NCI-H1436 treated with DMSO at 0.1 percent for 48 hours (cell line): ENCODE measurements around the gene TMEM139.
A peak's percentile ranks its signal among the peaks of the same experiment; 100 is the strongest.
"Not testable (repeated sequence)": the region's sequence is repeated elsewhere in the genome, so short reads cannot be mapped to it uniquely, and the experiment has no call there.

Experiments
- DNase-seq: peaks from one replicate; lab custom pipeline; 2025; lab: John Stamatoyannopoulos, UW

TMEM139 gene

DNA sequence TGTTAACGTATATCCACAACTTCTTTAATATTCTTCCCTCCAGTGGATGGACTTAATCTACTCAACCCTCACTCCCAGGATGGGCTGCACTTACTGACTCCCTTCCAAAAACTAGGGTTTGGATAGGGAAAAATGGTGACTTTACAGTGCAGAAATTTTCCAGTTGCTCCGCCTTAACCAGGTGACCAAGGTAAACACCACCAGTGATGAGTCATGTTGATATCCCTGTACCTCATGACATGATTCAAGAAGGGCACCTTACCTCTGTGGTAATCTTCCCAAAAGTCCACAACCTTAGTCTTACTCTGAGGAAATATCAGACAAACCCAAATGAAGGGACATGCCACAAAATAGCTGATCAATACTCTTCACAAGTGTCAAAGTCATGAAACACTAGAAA, 25.0 kb upstream of the TMEM139 start:
- DNase-seq, result no peak

DNA sequence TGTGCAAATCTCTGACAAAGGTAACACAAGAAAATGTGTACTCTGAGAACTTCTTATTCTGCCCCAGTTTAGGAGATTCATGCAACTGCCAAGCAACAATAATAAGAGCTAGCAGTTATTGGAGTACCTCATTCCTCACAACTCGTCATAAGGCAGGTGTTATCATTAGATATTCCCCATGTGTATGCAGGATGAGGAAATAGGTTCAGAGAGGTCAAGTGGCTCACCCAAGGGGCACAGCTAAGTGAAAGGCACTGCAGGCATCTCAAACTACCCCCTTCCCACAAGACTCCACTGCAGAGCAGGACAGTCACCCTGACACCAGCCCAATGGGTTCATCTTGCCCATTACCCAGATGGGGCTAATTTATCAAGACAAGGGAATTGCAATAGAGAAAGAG, 22.9 kb upstream of the TMEM139 start:
- no peak for DNase-seq

DNA sequence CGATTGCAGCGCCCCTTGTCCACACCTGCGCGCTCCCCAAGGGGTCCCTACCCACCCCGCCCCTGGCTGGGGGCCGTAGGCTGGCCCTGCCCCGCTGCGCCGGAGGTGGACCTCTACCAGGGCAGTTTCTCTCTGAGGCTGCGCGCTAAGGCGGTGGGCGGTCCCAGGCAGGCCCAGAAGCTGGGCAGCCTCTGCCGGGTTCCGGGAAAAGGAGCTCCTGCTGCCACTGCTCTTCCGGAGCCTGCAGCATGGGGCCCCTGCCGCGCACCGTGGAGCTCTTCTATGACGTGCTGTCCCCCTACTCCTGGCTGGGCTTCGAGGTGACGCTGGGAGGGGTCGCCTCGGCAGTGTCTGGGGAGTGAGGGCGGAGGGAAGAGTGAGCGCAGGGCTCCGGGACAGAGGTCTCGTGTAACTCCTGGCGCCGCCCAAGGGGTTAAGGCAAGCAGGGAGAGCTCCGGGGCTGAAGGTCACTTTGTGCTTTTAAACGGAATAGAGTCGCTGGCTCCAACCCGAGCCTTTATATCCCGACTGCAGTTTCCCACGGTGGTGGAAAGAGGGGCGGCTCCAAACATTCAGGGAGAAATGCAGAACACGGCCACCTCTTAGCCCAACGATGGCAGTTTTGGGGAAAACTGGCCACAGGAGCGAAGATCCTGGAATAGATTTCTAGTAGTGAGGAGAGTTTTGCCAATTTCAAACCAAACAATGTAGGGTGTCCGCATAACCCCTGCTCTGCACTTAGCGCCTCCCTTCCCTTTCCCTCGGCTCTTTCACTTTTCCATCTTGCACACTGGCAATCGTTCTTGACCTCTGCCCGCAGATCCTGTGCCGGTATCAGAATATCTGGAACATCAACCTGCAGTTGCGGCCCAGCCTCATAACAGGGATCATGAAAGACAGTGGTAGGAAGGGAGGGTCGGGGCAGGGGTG, 21.2 kb upstream of the TMEM139 start, which contains the start of gene GSTK1:
GSTK1 (plus strand) TSS at position 176 of the 930 bp plus-strand sequence; CDS start at position 249, 73 bp downstream.
- peak; percentile 20 for DNase-seq

DNA sequence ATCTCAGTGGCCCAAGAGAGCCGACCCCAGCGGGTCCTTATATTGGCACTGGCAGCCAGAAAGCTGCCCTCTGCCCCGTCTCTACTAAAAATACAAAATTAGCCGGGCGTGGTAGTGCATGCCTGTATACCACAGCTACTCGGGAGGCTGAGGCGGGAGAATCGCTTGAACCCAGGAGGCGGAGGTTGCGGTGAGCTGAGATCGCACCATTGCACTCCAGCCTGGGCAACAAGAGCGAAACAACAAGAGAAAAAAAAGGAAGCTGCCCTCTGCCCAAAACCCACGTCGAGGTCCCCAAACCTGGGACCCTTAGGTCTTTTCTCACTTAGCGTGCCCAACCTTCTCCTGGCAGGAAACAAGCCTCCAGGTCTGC, 20.6 kb upstream of the TMEM139 start:
- not testable (repeated sequence) for DNase-seq

DNA sequence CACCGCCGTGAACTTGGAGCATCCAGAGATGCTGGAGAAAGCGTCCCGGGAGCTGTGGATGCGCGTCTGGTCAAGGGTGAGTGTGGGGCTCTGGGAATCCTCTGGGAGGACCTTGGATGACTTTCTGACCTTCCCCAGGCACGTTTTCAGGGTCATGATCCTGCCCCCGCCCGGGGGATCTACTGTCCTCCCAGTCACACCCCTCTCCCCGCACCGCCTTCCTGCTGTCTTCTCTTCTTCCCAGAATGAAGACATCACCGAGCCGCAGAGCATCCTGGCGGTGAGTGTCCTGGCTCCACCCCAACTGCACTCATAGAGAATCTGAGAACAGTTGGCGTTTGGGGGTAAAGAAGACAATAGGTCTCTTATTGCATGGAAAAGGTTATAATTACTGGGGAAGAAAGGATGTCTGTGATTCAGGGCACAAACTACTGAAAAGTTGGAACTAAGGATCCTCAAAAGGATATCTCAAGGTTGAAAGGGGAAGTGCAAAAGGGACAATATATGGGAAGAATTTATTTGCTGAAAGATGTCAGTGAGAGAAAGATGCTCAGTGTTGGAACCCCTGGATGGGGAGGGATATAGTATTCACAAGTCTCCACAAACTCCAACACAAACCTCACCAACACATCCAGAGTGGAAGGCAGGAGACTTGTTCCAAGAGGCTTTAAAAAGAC, 19.6 kb upstream of the TMEM139 start:
- DNase-seq, result no peak

DNA sequence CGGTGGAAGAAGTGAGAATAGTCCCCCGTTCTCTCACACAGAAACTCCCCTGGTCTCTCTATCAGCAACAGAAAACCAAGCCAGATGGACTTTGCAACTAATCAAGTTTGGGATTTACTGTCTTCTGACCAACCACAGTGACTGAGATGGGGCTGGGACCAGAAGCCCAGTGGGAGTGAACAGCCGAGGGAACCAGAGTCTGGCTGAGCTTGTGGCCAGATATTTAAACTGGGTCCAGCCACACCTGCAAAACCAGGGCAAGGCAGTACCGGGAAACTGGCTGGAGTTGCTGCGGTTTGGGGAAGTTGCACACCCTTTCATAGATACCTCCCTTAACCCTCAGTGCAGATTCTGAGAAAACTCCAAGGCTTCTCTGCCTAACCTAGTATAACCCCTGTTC, 15.5 kb upstream of the TMEM139 start:
- no peak for DNase-seq

DNA sequence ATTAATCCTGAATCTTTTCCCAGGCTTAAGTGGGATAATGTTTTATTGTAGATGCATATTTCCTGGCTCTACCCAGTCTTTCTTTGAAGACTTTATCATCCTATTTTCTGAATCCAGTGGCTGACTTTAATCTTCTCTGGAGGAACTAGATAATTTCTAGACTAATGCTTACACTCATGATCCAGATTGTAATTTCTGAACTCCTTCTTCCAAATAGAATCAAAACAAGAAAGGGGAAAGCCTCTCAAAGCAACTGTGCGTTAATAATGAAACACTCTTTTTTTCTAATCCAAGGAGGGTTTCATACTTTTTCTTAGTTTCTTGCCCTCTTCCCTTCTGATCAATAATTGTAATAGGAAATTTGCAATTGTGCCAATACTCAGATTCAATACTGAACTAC, 13.5 kb upstream of the TMEM139 start:
- DNase-seq, result no peak

DNA sequence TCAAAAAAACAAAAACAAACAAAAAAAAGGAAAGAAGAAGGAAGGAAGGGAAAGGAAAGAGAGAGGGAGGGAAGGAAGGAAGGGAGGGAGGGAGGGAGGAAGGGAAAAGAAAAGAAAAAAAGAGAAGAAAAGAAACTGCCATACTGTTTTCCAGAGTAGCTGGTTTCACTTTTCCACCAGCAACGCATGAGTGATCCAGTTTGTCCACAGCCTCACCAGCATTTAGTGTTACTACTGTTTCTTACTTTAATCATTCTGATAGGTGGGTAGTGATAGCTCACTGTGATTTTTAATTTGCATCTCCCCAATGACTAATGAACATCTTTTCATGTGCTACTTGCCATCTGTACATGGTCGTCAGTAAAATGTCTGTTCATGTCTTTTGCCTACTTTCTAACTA, 11.9 kb upstream of the TMEM139 start:
- no peak for DNase-seq

DNA sequence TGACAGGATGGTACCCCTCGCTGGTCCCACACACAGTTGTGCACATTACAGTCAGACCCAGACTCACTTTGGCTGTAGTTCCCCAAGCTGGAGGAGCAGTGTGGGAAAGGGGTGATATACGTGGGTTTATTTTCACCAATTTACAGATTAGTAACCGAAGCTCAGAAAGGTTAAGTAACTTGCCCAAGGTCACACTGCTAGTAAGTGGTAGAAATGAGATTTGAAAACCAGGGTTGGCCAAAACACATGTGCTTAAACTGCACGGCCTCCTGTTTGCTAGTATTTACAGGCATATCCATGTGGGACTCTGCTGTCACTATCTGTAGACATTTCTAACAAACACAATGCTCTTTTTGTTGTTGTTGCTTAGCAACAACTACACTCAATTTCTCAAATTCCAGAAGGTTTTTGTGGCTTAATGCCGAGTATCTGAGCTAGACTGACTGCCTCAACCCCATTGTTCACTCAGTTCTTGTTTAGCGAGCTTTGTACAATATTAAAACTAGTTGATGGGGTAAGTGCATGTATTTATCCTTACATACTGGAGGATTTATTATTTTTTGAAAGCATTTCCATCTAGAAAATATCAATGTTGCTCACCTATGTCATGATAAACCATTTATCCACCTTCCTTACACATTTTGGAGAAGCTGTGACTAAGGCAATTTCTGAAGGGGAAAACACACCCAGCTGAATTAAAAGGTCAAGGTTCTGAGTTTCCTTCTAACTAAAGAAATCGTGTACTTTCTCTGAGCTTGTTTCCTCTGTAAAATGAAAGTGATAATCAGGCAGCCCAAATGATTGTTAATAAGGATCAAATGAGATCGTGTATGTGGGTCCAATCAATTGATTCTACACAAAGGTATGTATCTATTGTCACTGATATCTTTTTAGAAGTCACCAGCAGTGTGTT, 5.3 kb upstream of the TMEM139 start:
- no peak for DNase-seq

DNA sequence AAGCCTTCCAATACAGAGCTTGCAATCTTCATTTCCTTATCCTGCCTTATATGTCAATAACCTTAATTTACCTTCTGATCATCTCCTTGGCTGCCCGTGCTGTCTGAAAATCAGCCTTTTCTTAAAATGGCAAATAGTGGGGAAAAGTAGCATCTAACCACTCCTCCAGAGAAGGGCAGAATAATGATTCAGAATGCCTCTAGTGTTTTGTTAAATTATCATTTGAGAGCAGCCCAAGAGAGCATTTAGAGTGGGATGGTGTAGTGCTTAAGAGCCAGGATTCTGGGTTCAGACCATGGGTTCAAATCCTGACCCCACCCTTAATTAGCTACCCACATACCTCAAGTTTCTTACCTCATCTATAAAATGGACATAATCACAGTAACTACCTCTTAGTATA, 4.6 kb upstream of the TMEM139 start:
- DNase-seq, result no peak

DNA sequence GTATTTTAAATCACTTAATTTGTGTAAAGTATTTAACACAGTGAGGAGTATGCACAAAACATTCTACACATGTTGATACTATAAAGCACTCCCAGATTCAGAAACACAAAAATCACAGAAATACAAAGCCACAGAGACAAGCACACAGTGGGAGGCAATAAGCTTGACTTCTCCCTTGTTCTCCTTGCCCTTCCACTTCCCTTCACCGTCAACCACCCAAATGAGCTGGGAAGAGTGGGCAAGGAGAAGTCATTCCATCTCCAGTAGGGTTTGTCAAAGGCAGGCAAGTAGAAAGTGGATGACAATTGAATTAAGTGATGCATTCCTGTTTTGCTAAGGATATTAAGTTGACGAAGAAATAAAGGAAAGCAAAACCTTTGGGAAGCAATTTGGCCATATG, 4.2 kb upstream of the TMEM139 start:
- DNase-seq, result no peak

DNA sequence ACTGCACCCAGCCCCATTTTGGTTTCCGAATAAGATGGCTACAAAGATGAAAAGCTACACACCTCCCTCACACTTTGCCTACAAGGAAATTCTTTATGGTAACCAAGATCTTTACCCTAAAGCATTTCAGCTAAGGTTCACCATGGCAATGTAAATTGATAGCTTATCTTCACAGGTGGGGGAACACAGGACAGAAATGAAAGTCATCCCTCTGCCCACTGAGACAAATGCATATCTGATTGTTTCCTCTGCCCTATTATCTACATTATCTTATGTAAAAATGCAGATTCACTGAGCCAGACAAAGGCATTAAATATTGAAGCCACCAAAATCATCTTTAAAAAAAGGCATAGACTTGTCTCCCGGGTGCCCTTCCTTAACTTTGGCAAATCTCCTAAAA, 3.2 kb upstream of the TMEM139 start:
- no peak for DNase-seq

DNA sequence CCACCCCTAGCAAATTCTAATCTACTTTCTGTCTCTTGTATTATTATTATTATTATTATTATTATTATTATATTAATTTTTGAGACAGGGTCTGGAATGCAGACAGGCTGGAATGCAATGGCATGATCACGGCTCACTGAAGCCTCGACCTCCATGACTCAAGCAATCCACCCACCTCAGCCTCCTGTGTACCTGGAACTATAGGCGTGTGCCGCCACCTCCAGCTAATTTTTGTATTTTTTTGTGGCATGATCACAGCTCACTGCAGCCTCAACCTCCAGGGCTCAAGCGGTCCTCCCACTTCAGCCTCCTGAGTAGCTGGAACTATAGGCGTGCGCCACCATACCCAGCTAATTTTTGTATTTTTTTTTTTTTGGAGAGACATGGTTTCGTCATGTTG, 2.6 kb upstream of the TMEM139 start:
- no peak for DNase-seq

DNA sequence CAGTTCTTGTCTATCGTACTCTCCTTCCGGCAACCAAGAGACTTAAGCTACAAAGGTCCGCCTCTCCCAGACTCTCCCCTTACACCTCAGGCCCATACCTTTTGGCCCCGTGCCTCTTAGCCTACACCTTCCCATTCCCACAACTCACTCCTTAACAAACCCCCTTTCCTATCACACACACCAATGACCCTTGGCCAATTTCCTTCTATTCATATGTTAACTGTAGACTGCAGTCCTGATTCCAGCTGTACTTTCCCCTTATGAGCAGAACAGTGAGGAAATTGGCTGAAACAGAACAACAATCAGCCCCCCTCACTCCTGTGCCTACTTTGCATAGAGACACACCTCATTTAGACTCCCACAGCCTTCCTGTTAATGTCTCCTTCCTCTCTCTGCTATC, 1.4 kb upstream of the TMEM139 start:
- DNase-seq, result no peak

DNA sequence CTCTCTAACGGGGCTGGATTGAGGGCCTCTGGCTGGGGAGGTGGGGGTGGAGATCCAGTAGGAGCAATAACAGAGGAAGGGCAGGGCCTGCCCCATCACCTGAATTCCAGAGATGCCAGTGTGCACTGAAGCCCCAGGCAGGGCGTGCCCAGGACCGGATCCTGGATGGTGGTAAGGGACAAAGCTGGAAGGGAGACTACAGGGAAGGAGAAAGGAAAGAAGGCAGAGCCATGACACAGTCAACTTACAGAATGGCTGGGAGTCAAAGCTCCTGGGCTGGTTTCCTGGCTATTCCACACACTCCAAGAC, 666 bp downstream of the TMEM139 start:
- no peak for DNase-seq

DNA sequence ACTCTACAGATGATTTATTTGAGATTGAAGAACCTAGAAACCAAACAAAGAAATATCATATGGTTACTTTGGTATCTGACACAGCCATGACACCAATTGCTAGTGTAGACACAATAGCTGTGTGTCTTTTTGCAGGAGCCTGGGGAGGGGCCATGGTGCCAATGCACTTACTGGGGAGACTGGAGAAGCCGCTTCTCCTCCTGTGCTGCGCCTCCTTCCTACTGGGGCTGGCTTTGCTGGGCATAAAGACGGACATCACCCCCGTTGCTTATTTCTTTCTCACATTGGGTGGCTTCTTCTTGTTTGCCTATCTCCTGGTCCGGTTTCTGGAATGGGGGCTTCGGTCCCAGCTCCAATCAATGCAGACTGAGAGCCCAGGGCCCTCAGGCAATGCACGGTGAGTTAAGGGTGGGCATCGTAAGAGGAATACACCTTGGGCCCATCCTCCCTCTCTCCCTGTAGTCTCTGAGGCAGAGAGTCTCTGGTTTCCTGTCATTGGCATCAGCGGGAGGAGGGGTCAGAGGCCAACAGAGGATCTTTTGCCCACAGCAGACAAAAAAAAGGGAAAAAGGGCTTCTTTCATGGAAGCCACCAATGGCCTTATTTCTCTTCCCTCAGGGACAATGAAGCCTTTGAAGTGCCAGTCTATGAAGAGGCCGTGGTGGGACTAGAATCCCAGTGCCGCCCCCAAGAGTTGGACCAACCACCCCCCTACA, 1.2 kb downstream of the TMEM139 start:
- DNase-seq, result no peak

DNA sequence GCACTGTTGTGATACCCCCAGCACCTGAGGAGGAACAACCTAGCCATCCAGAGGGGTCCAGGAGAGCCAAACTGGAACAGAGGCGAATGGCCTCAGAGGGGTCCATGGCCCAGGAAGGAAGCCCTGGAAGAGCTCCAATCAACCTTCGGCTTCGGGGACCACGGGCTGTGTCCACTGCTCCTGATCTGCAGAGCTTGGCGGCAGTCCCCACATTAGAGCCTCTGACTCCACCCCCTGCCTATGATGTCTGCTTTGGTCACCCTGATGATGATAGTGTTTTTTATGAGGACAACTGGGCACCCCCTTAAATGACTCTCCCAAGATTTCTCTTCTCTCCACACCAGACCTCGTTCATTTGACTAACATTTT, 1.7 kb downstream of the TMEM139 start:
- DNase-seq, result no peak

DNA sequence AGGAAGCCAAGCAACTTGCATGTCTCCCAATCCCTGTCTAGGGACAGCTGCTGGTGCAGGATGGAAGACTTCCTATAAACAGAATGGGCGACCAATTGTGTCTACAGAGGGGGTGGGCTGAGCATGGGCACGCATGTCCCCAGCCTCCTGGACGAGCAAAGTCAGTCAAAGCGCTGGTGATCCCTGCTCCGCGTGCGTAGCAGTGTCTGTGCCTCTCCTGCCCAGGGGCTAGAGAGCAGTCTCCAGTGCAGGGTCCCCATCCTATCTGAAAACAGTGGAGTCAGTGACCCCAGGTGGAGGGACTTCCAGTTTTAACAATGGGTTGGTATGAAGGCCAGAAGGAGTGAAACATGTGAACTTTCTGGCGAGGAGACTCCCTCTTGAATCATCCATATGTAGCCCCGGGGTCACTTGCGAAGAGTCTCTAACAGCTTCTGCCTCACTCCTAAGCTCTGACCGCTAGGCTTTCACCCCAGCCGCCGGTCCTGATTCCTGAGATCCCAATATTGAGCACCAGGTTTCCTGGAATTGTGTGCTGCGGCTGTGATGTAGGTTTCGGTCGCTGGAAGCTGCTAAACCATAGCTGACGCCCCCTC, 2.7 kb downstream of the TMEM139 start:
- DNase-seq, result no peak

DNA sequence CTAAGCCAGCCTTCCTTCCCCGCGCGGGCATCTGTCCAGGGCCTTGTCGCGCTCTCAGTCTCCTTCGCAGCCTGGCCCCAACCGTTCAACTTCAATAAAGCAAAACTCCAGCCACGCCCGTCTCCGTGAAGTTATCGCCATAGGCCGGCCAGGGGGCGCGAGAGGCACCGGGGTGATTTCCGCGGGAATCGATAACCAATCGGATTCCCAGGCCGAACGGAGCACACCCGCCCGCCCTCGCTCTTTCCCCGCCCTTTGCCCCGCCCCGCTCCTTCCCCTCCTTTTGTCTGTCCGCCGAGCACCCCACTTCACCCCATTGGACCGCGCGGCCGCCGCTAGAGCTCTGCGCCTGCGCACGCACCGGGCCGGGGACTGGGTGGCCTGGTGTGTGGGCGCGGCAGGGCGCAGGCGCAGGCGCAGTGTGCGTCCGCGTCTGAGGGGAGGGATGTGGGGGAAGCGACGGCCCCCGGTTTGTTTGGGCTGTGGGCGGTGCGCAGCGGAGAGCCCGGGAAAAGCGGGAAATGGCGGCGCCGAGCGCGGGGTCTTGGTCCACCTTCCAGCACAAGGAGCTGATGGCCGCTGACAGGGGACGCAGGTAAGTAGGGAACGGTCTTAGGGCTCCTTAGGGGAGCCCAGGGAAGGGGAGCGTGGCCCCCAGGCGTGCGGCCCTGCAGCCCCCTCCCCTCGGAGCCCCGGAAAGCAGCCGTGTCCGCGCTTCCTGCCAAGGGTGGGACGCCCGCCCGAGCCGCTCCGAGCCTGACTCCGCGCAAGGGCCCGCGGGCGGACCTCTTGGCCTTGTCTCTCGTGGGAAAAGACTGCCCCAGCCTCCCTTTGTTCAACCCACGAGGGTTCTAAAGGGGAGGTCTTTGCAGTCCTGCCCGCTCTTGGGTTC, 3.4 kb downstream of the TMEM139 start, which contains the start of gene CASP2:
CASP2 (plus strand) TSS at position 417 of the 892 bp plus-strand sequence; CDS start at position 522, 105 bp downstream.
- peak; percentile 74 for DNase-seq

DNA sequence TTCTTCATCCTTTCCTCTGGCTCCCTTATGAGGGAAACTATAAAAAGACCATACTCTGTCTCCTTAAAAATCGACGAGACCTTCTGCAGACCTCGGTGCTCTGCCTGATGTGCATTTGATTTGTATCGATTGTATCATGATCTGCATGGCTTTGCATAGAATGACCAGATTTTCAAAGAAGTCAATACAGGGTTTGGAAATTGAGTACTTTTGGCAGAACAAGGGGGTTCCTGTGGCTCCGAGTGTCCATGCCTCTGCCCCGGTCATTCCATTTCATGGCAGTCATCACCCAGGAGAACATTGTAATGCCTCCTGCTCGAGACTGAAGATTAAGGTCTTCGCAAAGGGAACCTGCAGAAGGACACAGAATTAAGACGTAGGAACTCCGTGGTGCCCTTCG, 4.1 kb downstream of the TMEM139 start:
- DNase-seq, result no peak
